T follicular helper cell (primary cell): Measurements from ENCODE around the gene SERPING1.

Experiments used
- DNase-seq: peaks from one replicate; pipeline ENCODE4 v3.0.0-alpha.2; 2020; ENCODE audit warnings: low read depth

The SERPING1 gene

GRCh38 chr11:57652662-57653061, 55.2 kb downstream of the SERPING1 start:
- DNase-seq: no peak

- DNase-seq: no peak
Measured at GRCh38 chr11:57653163-57653562, 55.7 kb downstream of the SERPING1 start.

- DNase-seq: no peak
Measured at GRCh38 chr11:57656885-57657193, 59.4 kb downstream of the SERPING1 start.

- DNase-seq: peak; percentile 99
Measured at GRCh38 chr11:57657194-57658022, 59.9 kb downstream of the SERPING1 start, which contains the start of gene CLP1. Gene CLP1, plus strand, starts transcription at chr11:57657762. Its CDS starts 1,715 bp downstream, at chr11:57659477.

GRCh38 chr11:57658023-57658361, 60.5 kb downstream of the SERPING1 start:
- DNase-seq: no peak

GRCh38 chr11:57659669-57660068, 62.2 kb downstream of the SERPING1 start:
- DNase-seq: no peak

GRCh38 chr11:57662893-57663292, 65.4 kb downstream of the SERPING1 start:
- DNase-seq: no peak

GRCh38 chr11:57663975-57664374, 66.5 kb downstream of the SERPING1 start:
- no peak for DNase-seq
